K562 (cell line): ENCODE data around the gene SLC38A10. TPM values are rescaled to one million over a fixed set of nuclear protein-coding genes. Genes with fewer than 3 reads are reported as not detected.

ENCODE experiments used
- ATAC-seq: fragments of 200-7000 bp; cut with Tn5 transposase; 3 replicates; pipeline ENCODE4 v1.9.1; 2020; ENCODE audit warnings: moderate library complexity
- BruUV-seq: library from RNA; stranded (reverse); fragments of 400-500 nt; replicated peaks from 2 replicates; lab custom pipeline; 2021; lab: Mats Ljungman, UMichigan
- CTCF ChIA-PET: fragments of 300-600 bp; formaldehyde crosslinking; extraction: SDS; loops from one replicate; lab custom pipeline; 2021; ENCODE audit warnings: low intra/inter-chr PET ratio; lab: Yijun Ruan, JAX
- POLR2A ChIA-PET: fragments of 300-600, 350-650 bp; sonication (Branson Sonifier 250); formaldehyde crosslinking; extraction: SDS; loops from one replicate; lab custom pipeline; 2021; ENCODE audit warnings: antibody characterized with exemption, inconsistent platforms; lab: Yijun Ruan, JAX
- DNase-seq, 4 experiments: peaks; one replicate each; pipeline versions ENCODE4 v3.0.0 to v3.0.0-alpha.2; 2011 to 2018; ENCODE audit warnings: low spot score in 3 of 4, mixed read lengths in 3 of 4; ENCODE audit errors: extremely low read depth in 1 of 4
- FAIRE-seq: peaks from 2 replicates; lab custom pipeline; 2011; peaks lifted over from hg19 to GRCh38; lab: Jason Lieb, UNC
- H2AFZ ChIP-seq: 2 replicates; pipeline ENCODE4 v1.6.0; 2011; ENCODE audit warnings: low read depth, low read length, control low read depth, inconsistent platforms
- H3K27ac ChIP-seq: fragments of 200-600 bp; 3 replicates; pipeline ENCODE4 v1.8.0; 2011; ENCODE audit warnings: low read depth, mild to moderate bottlenecking, control low read depth, inconsistent platforms, low read length, moderate library complexity, mixed read lengths; ENCODE audit errors: extremely low read depth
- H3K27me3 ChIP-seq, 2 experiments: fragments of 300-600 bp in 1 of 2; 2 replicates in 1 of 2; 3 replicates in 1 of 2; pipeline versions ENCODE4 v1.6.0 to v1.8.0; 2011; ENCODE audit warnings: inconsistent platforms in 2 of 2, low read length in 2 of 2, mild to moderate bottlenecking in 1 of 2, mixed read lengths in 1 of 2, moderate library complexity in 1 of 2; ENCODE audit not compliant: control insufficient read depth in 2 of 2, insufficient read depth in 2 of 2
- H3K36me3 ChIP-seq: fragments of 300-600 bp; 3 replicates; pipeline ENCODE4 v1.8.0; 2011; ENCODE audit warnings: mild to moderate bottlenecking, low read length, inconsistent platforms; ENCODE audit not compliant: control insufficient read depth, insufficient read depth
- H3K4me1 ChIP-seq, 2 experiments: fragments of 200-600 bp in 1 of 2; replicated peaks in 1 of 2; 2 replicates in 1 of 2; 3 replicates in 1 of 2; pipeline versions ENCODE4 v1.5.1 to v1.8.0; 2011; ENCODE audit warnings: inconsistent platforms in 2 of 2, low read length in 2 of 2, mild to moderate bottlenecking in 1 of 2, mixed read lengths in 1 of 2, moderate library complexity in 1 of 2; ENCODE audit not compliant: control insufficient read depth in 2 of 2, insufficient read depth in 2 of 2
- H3K4me2 ChIP-seq: 2 replicates; pipeline ENCODE4 v1.6.1; 2011; ENCODE audit warnings: low read length, control low read depth, inconsistent platforms, mixed read lengths; ENCODE audit not compliant: insufficient read depth
- H3K4me3 ChIP-seq: fragments of 200-600 bp; sonication (generic), shearing (Covaris generic); 2 replicates; pipeline ENCODE4 v1.5.1; 2016; ENCODE audit warnings: control low read depth, inconsistent platforms
- H3K79me2 ChIP-seq: fragments of 200-600 bp; 3 replicates; pipeline ENCODE4 v1.8.0; 2011; ENCODE audit warnings: low read length, inconsistent platforms; ENCODE audit not compliant: control insufficient read depth, insufficient read depth
- H3K9ac ChIP-seq, 2 experiments: 2 replicates each; pipeline versions ENCODE4 v1.6.0 to v1.6.1; 2011; ENCODE audit warnings: low read depth in 2 of 2, low read length in 2 of 2, control low read depth in 1 of 2, inconsistent platforms in 1 of 2, mild to moderate bottlenecking in 1 of 2, mixed read lengths in 1 of 2; ENCODE audit not compliant: insufficient read depth in 1 of 2
- H3K9me1 ChIP-seq: one replicate; pipeline ENCODE4 v1.6.0; 2011; ENCODE audit warnings: inconsistent platforms, mild to moderate bottlenecking, low read length, moderate library complexity; ENCODE audit not compliant: control insufficient read depth, insufficient read depth
- H3K9me3 ChIP-seq: replicated peaks from 2 replicates; pipeline ENCODE4 v1.5.1; 2011; ENCODE audit warnings: low read depth, low read length, inconsistent platforms; ENCODE audit not compliant: control insufficient read depth, insufficient read depth
- H4K20me1 ChIP-seq: replicated peaks from 2 replicates; pipeline ENCODE4 v1.6.1; 2011; ENCODE audit warnings: low read length, inconsistent platforms, mixed read lengths; ENCODE audit not compliant: control insufficient read depth, insufficient read depth
- BDP1 ChIP-seq: IDR thresholded peaks from 3 replicates; pipeline ENCODE4 v1.6.1; 2011; ENCODE audit not compliant: insufficient read length, insufficient read depth
- CHD4 ChIP-seq: fragments of 200-600 bp; sonication (generic); IDR thresholded peaks from 3 replicates; pipeline ENCODE4 v1.6.1; 2012; ENCODE audit warnings: low read depth, mild to moderate bottlenecking, mixed read lengths, low read length, inconsistent platforms; ENCODE audit not compliant: insufficient read depth, insufficient replicate concordance, poor library complexity, severe bottlenecking
- CREM ChIP-seq: IDR thresholded peaks from 2 replicates; pipeline ENCODE4 v1.6.1; 2014; ENCODE audit warnings: antibody characterized with exemption, low read depth
- DMBX1 ChIP-seq: fragments of 250-450 bp; sonication (Bioruptor Pico); IDR thresholded peaks from 2 replicates; pipeline ENCODE4 v1.8.0; 2022; ENCODE audit warnings: inconsistent platforms, mild to moderate bottlenecking, moderate library complexity, borderline replicate concordance
- ETS2 ChIP-seq: IDR thresholded peaks from 2 replicates; pipeline ENCODE4 v1.6.1; 2016; ENCODE audit warnings: borderline replicate concordance, missing genetic modification characterization, mild to moderate bottlenecking, moderate library complexity, missing compliant biosample characterization; ENCODE audit not compliant: poor library complexity, severe bottlenecking
- NBN ChIP-seq: fragments of 450-650 bp; IDR thresholded peaks from 2 replicates; pipeline ENCODE4 v1.6.1; 2016; ENCODE audit warnings: low read depth, mild to moderate bottlenecking
- RBBP5 ChIP-seq: fragments of 200-600 bp; sonication (generic); IDR thresholded peaks from 2 replicates; pipeline ENCODE4 v1.6.1; 2012; ENCODE audit warnings: borderline replicate concordance, mild to moderate bottlenecking, low read length, control low read depth, inconsistent platforms; ENCODE audit not compliant: insufficient read depth, poor library complexity, severe bottlenecking
- ZKSCAN3 ChIP-seq: fragments of 250-450 bp; sonication (Bioruptor Pico); IDR thresholded peaks from 2 replicates; pipeline ENCODE4 v1.4.0; 2020
- ZNF717 ChIP-seq: fragments of 250-450 bp; sonication (Bioruptor Pico); IDR thresholded peaks from 2 replicates; pipeline ENCODE4 v1.5.0; 2021
- ZSCAN29 ChIP-seq: fragments of 450-650 bp; IDR thresholded peaks from 2 replicates; pipeline ENCODE4 v1.6.1; 2017
- WGBS: fragments of 100-300 bp; shearing (Covaris generic); methylation state at CpG from one replicate; pipeline ENCODE4 v1.1.6; 2016; ENCODE audit warnings: low coverage, mixed read lengths; ENCODE audit not compliant: insufficient coverage; ENCODE audit errors: missing lambda C conversion rate; 5-methylcytosine and 5-hydroxymethylcytosine counted together
- in situ Hi-C: fragments of 300-500 bp; cut with MboI; formaldehyde crosslinking; loops from 4 replicates; pipeline ENCODE4 v1.15.0; 2018; ENCODE audit warnings: inconsistent platforms, mixed read lengths
- intact Hi-C: fragments of 100-400 bp; cut with micrococcal nuclease; formaldehyde crosslinking; loops from 2 replicates; pipeline ENCODE4 v1.14.2; 2022
- polyA plus RNA-seq, 8 experiments: library from polyadenylated mRNA; depleted of rRNA in 4 of 8; stranded (reverse) in 5 of 8; unstranded in 3 of 8; fragments of >200 nt; fragmentation: Nextera tagmentation in 2 of 8; fragmentation: Illumina TruSeq in 1 of 8; extraction: Ambion mirVana in 2 of 8; extraction: Trizol in 1 of 8; gene quantifications; 2 replicates each; pipeline versions ENCODE4 v1.2.1 to v1.2.3, GENCODE V29; 2011 to 2014; ENCODE audit warnings: inconsistent platforms in 1 of 8, missing spikeins in 1 of 8
- total RNA-seq, 7 experiments: library from RNA; depleted of rRNA in 6 of 7; stranded (reverse); fragments of >200 nt in 6 of 7; fragmentation: Illumina TruSeq in 2 of 7; extraction: Trizol in 2 of 7; gene quantifications; 2 replicates each; pipeline versions ENCODE4 v1.2.1 to v1.2.3, GENCODE V29; 2011 to 2021; ENCODE audit warnings: low replicate concordance in 1 of 7
- TF ChIP-seq, protein P1 (sequence below): sonication (generic); formaldehyde crosslinking; IDR thresholded peaks from 2 replicates; pipeline ENCODE4 v1.8.0; 2022; ENCODE audit warnings: mild to moderate bottlenecking, missing genetic modification reagents, borderline replicate concordance
- TF ChIP-seq, protein P2 (sequence below): fragments of 250-450 bp; sonication (Bioruptor Pico); IDR thresholded peaks from 2 replicates; pipeline ENCODE4 v1.6.1; 2021; ENCODE audit warnings: mild to moderate bottlenecking
- TF ChIP-seq, protein P3 (sequence below): sonication (generic); formaldehyde crosslinking; IDR thresholded peaks from 2 replicates; pipeline ENCODE4 v1.9.0; 2022; ENCODE audit warnings: mild to moderate bottlenecking, missing genetic modification reagents
- TF ChIP-seq, protein P4 (sequence below): fragments of 250-450 bp; sonication (Bioruptor Pico); IDR thresholded peaks from 2 replicates; pipeline ENCODE4 v1.4.0; 2020; ENCODE audit warnings: mild to moderate bottlenecking
- TF ChIP-seq, protein P5 (sequence below): sonication (generic); formaldehyde crosslinking; IDR thresholded peaks from 2 replicates; pipeline ENCODE4 v1.8.1; 2023; ENCODE audit warnings: mild to moderate bottlenecking, missing genetic modification reagents, moderate library complexity

SLC38A10 gene
- total and polyA plus RNA-seq, 9 of the 15 experiments (the other 6 are each of a cell fraction or from before 2014, with no cell fraction given): 0.45 to 54.2 (median 13.8) TPM

DNA sequence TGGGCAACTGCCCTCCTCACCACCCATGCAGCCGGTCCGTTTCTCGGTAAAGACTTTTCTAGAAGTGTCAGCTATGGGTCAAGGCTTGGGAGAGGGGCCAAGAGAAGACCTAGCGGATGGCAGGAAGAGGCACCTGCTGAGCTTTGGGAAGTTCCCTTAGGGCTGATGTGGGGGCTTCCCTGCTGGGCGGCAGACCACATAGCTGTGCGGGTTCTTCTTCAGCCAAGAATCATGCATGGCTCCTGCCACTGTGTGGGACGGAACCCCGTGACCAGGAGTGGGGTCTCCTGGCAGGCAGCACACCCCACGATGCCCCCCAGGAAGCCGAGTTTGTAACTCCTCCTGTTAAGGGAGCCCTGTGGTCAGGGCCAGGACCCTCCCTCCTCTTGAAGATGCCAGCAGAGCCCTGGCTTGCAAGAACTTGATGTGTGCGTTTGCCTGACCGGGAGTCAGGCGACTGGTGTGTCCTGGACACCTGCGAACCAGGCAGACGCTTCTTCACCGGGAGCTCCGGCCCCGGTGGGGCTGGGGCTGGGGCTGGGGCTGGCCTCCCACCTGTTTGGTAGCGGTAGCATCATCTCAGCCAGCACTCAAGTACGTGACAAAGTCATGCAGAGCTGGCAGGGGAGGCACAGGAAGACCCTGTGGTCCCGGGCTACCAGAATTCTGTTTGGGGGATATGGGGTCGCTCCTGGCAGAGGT lies 17.7 kb upstream of the SLC38A10 start (continued):
- no peak for TF ChIP-seq BDP1
- TF ChIP-seq, protein P1, sequence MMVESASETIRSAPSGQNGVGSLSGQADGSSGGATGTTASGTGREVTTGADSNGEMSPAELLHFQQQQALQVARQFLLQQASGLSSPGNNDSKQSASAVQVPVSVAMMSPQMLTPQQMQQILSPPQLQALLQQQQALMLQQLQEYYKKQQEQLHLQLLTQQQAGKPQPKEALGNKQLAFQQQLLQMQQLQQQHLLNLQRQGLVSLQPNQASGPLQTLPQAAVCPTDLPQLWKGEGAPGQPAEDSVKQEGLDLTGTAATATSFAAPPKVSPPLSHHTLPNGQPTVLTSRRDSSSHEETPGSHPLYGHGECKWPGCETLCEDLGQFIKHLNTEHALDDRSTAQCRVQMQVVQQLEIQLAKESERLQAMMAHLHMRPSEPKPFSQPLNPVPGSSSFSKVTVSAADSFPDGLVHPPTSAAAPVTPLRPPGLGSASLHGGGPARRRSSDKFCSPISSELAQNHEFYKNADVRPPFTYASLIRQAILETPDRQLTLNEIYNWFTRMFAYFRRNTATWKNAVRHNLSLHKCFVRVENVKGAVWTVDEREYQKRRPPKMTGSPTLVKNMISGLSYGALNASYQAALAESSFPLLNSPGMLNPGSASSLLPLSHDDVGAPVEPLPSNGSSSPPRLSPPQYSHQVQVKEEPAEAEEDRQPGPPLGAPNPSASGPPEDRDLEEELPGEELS: no peak
- TF ChIP-seq, protein P2, sequence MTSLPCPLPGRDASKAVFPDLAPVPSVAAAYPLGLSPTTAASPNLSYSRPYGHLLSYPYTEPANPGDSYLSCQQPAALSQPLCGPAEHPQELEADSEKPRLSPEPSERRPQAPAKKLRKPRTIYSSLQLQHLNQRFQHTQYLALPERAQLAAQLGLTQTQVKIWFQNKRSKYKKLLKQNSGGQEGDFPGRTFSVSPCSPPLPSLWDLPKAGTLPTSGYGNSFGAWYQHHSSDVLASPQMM: no peak
- no peak for TF ChIP-seq CHD4

DNA sequence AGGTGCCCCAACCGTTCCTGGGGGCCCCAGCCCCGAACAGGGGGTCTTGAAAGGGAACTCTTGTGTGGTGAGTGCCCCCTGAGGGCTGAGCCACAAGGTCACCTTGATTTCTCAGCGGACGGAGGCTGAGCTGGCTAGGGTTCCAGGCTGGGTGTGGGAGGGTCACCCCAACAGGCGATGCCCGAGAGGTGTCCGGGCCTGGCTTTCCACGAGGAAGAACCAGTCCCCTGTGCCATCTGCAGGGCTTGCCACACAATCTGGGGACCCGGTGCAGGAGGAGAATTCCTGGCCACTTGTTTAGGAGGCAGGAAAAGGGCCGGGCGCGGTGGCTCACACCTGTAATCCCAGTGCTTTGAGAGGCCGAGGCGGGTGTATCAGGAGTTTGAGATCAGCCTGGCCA lies 16.8 kb upstream of the SLC38A10 start:
- 75% methylated on average over 10 of the region's 14 CpGs for WGBS
- no peaks in the 10 kb centered on the region for H4K20me1 ChIP-seq
- H3K4me3 ChIP-seq: no peak overlapping the region
- no peaks in the 10 kb centered on the region for H3K9me1 ChIP-seq
- intact Hi-C loops (no loop called here), in situ Hi-C loops (no loop called here)
- H3K79me2 ChIP-seq: no peaks in the 10 kb centered on the region; the same call in 2 of the 3 replicates
- BruUV-seq: no TSS peak
- H3K27ac ChIP-seq: no peak overlapping the region
- H3K27me3 ChIP-seq: no peaks in the 10 kb centered on the region
- ChIA-PET POLR2A (interaction anchor here (0.6 to 0.8 kb wide), 3 partner anchors 125 to 282 kb away, joined by 3 to 5 read pairs (median 3); no protein-coding TSS in a partner anchor), CTCF (no interaction called here)
- H3K36me3 ChIP-seq: no peaks in the 10 kb centered on the region
- peaks cover 22 to 86% of the 10 kb centered on the region in 2 experiments for H3K4me1 ChIP-seq
- ATAC-seq: no peak
- no peak overlapping the region for H3K9ac ChIP-seq
- no peak overlapping the region for H3K4me2 ChIP-seq
- no peak for DNase-seq
- no peak for FAIRE-seq
- no peaks in the 10 kb centered on the region for H3K9me3 ChIP-seq
- H2AFZ ChIP-seq: no peak overlapping the region
- no peak for TF ChIP-seq ZKSCAN3
- TF ChIP-seq NBN: no peak
- TF ChIP-seq, protein P3, sequence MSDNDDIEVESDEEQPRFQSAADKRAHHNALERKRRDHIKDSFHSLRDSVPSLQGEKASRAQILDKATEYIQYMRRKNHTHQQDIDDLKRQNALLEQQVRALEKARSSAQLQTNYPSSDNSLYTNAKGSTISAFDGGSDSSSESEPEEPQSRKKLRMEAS (CRISPR knock-in tag): no peak
- TF ChIP-seq ZNF717 (CRISPR knock-in tag): no peak
- no peak for TF ChIP-seq ZSCAN29
- TF ChIP-seq CREM: no peak
- no peak for TF ChIP-seq DMBX1
- TF ChIP-seq, protein P4, sequence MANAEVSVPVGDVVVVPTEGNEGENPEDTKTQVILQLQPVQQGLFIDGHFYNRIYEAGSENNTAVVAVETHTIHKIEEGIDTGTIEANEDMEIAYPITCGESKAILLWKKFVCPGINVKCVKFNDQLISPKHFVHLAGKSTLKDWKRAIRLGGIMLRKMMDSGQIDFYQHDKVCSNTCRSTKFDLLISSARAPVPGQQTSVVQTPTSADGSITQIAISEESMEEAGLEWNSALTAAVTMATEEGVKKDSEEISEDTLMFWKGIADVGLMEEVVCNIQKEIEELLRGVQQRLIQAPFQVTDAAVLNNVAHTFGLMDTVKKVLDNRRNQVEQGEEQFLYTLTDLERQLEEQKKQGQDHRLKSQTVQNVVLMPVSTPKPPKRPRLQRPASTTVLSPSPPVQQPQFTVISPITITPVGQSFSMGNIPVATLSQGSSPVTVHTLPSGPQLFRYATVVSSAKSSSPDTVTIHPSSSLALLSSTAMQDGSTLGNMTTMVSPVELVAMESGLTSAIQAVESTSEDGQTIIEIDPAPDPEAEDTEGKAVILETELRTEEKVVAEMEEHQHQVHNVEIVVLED: no peak
- no peak for TF ChIP-seq ETS2 (tag)
- TF ChIP-seq, protein P5, sequence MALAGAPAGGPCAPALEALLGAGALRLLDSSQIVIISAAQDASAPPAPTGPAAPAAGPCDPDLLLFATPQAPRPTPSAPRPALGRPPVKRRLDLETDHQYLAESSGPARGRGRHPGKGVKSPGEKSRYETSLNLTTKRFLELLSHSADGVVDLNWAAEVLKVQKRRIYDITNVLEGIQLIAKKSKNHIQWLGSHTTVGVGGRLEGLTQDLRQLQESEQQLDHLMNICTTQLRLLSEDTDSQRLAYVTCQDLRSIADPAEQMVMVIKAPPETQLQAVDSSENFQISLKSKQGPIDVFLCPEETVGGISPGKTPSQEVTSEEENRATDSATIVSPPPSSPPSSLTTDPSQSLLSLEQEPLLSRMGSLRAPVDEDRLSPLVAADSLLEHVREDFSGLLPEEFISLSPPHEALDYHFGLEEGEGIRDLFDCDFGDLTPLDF (CRISPR knock-in tag): no peak
- no peak for TF ChIP-seq RBBP5
